GM12864 (cell line): Measurements from ENCODE around the gene PDE6D.
A peak's percentile ranks its signal among the peaks of the same experiment; 100 is the strongest.

Experiments used
- DNase-seq: peaks from one replicate; pipeline ENCODE4 v3.0.0-alpha.2; 2011; ENCODE audit warnings: low read depth
- H3K4me3 ChIP-seq: 2 replicates; pipeline ENCODE4 v1.5.1; 2011; ENCODE audit warnings: mild to moderate bottlenecking, low read depth, low read length, control low read depth
- CTCF ChIP-seq: IDR thresholded peaks from 2 replicates; pipeline ENCODE4 v1.5.1; 2011; ENCODE audit warnings: low read depth, mild to moderate bottlenecking, moderate library complexity, low read length, control low read depth, inconsistent platforms; ENCODE audit errors: missing control alignments

PDE6D gene

GRCh38 chr2:231701456-231702373, 79.4 kb downstream of the PDE6D start:
- H3K4me3 ChIP-seq: no peak overlapping the region
- TF ChIP-seq CTCF: no peak
- no peak for DNase-seq

GRCh38 chr2:231699006-231699405, 82.1 kb downstream of the PDE6D start:
- no peak overlapping the region for H3K4me3 ChIP-seq
- TF ChIP-seq CTCF: no peak
- no peak for DNase-seq

- H3K4me3 ChIP-seq: no peak overlapping the region
- no peak for DNase-seq
- TF ChIP-seq CTCF: no peak
Observed at GRCh38 chr2:231696004-231696367, 85.1 kb downstream of the PDE6D start.

GRCh38 chr2:231693956-231694355, 87.1 kb downstream of the PDE6D start:
- H3K4me3 ChIP-seq: no peak overlapping the region
- no peak for TF ChIP-seq CTCF
- DNase-seq: no peak

- DNase-seq: no peak
- no peak overlapping the region for H3K4me3 ChIP-seq
- peak; percentile 8 for TF ChIP-seq CTCF
Observed at GRCh38 chr2:231692847-231693246, 88.2 kb downstream of the PDE6D start.

GRCh38 chr2:231691251-231691772, 89.8 kb downstream of the PDE6D start:
- TF ChIP-seq CTCF: no peak
- no peak overlapping the region for H3K4me3 ChIP-seq
- DNase-seq: no peak
